GM23338 (cell line): ENCODE measurements around the gene KIAA1755.

ENCODE experiments used
- CREB1 ChIP-seq: fragments of 250-450 bp; sonication (Bioruptor Pico); IDR thresholded peaks from 2 replicates; pipeline ENCODE4 v1.5.0; 2020; ENCODE audit warnings: low read depth, mild to moderate bottlenecking, moderate library complexity
- EZH2 ChIP-seq: fragments of 200-600 bp; sonication (generic); IDR thresholded peaks from one replicate; pipeline ENCODE4 v1.8.0; 2017; ENCODE audit warnings: antibody characterized with exemption, mild to moderate bottlenecking, low read depth; ENCODE audit not compliant: unreplicated experiment
- EZH2phosphoT487 ChIP-seq: fragments of 200-600 bp; sonication (generic); IDR thresholded peaks from one replicate; pipeline ENCODE4 v1.8.1; 2018; ENCODE audit warnings: antibody characterized with exemption; ENCODE audit not compliant: unreplicated experiment
- JUNB ChIP-seq: IDR thresholded peaks from one replicate; pipeline ENCODE4 v1.6.1; 2016; ENCODE audit warnings: antibody characterized with exemption; ENCODE audit not compliant: unreplicated experiment
- NANOG ChIP-seq: IDR thresholded peaks from 2 replicates; pipeline ENCODE4 v1.6.1; 2016; ENCODE audit warnings: antibody characterized with exemption, borderline replicate concordance
- POLR2AphosphoS5 ChIP-seq: IDR thresholded peaks from 2 replicates; pipeline ENCODE4 v1.6.1; 2016; ENCODE audit warnings: antibody characterized with exemption, low read depth
- STAT1 ChIP-seq: IDR thresholded peaks from one replicate; pipeline ENCODE4 v1.6.1; 2016; ENCODE audit warnings: antibody characterized with exemption; ENCODE audit not compliant: unreplicated experiment
- ZNF114 ChIP-seq: fragments of 250-450 bp; sonication (Bioruptor Pico); IDR thresholded peaks from 2 replicates; pipeline ENCODE4 v1.5.0; 2020; ENCODE audit warnings: mild to moderate bottlenecking, moderate library complexity
- ZNF331 ChIP-seq: fragments of 250-450 bp; sonication (Bioruptor Pico); IDR thresholded peaks from 2 replicates; pipeline ENCODE4 v1.5.0; 2020; ENCODE audit warnings: low read depth, mild to moderate bottlenecking, moderate library complexity
- TF ChIP-seq, protein P1 (sequence below), 2 experiments: fragments of 200-600 bp in 1 of 2; sonication (generic) in 1 of 2; conservative IDR thresholded peaks; 2 replicates each; pipeline versions ENCODE4 v1.5.1 to v1.6.1; 2016 to 2017; ENCODE audit warnings: antibody characterized with exemption in 2 of 2, low read depth in 2 of 2, mild to moderate bottlenecking in 2 of 2, moderate library complexity in 1 of 2
- TF ChIP-seq, protein P2 (sequence below): IDR thresholded peaks from one replicate; pipeline ENCODE4 v1.6.1; 2018; ENCODE audit warnings: antibody characterized with exemption; ENCODE audit not compliant: unreplicated experiment
- TF ChIP-seq, protein P3 (sequence below): IDR thresholded peaks from 2 replicates; pipeline ENCODE4 v1.6.1; 2016; ENCODE audit warnings: antibody characterized with exemption

DNA sequence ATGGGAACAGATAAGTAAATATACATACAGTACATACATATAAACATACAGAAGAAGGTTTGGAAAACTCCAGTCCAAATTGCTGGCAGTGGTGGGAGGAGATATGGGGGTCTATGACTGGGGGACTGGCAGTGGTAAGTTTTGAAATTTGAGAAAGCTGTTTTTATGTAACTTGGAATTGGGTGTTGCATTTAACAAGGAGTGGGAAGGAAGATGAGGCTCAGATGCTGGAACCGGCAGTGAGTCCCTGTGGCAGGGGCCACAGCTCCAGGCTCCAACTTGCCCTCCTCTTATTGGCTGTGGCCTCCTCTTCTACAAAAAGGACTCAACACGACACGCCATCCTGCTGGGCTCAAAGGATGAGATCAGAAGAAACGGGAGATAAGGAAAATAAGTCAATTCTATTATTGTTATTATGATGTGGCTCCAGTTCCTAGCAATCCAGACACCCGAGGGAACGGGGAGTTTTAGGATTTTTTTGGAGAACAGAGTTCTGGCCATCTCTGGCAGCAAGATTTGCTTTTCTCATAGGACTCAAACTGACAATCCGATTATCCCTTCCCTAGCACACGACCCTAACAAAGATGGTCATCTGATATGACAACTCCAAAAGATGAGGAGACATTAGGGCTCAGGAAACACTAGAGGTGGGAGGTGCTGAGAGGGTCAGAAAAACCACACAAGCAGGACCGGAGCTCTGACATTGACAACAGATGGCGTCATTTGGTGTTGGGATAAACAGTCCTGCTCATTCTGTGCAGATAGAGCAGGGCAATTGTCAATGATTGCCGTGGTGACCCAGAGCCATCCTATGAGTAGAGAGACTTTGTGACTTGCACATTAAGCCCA, 89.5 kb downstream of the KIAA1755 start:
- TF ChIP-seq, protein P1, sequence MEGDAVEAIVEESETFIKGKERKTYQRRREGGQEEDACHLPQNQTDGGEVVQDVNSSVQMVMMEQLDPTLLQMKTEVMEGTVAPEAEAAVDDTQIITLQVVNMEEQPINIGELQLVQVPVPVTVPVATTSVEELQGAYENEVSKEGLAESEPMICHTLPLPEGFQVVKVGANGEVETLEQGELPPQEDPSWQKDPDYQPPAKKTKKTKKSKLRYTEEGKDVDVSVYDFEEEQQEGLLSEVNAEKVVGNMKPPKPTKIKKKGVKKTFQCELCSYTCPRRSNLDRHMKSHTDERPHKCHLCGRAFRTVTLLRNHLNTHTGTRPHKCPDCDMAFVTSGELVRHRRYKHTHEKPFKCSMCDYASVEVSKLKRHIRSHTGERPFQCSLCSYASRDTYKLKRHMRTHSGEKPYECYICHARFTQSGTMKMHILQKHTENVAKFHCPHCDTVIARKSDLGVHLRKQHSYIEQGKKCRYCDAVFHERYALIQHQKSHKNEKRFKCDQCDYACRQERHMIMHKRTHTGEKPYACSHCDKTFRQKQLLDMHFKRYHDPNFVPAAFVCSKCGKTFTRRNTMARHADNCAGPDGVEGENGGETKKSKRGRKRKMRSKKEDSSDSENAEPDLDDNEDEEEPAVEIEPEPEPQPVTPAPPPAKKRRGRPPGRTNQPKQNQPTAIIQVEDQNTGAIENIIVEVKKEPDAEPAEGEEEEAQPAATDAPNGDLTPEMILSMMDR (conservative IDR thresholded peaks at IDR 0.05; ENCODE audit: low read depth in 2 of 2), result no peak
- no peak for TF ChIP-seq POLR2AphosphoS5
- TF ChIP-seq, protein P2, sequence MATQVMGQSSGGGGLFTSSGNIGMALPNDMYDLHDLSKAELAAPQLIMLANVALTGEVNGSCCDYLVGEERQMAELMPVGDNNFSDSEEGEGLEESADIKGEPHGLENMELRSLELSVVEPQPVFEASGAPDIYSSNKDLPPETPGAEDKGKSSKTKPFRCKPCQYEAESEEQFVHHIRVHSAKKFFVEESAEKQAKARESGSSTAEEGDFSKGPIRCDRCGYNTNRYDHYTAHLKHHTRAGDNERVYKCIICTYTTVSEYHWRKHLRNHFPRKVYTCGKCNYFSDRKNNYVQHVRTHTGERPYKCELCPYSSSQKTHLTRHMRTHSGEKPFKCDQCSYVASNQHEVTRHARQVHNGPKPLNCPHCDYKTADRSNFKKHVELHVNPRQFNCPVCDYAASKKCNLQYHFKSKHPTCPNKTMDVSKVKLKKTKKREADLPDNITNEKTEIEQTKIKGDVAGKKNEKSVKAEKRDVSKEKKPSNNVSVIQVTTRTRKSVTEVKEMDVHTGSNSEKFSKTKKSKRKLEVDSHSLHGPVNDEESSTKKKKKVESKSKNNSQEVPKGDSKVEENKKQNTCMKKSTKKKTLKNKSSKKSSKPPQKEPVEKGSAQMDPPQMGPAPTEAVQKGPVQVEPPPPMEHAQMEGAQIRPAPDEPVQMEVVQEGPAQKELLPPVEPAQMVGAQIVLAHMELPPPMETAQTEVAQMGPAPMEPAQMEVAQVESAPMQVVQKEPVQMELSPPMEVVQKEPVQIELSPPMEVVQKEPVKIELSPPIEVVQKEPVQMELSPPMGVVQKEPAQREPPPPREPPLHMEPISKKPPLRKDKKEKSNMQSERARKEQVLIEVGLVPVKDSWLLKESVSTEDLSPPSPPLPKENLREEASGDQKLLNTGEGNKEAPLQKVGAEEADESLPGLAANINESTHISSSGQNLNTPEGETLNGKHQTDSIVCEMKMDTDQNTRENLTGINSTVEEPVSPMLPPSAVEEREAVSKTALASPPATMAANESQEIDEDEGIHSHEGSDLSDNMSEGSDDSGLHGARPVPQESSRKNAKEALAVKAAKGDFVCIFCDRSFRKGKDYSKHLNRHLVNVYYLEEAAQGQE, result no peak
- no peak for TF ChIP-seq EZH2
- no peak for TF ChIP-seq CREB1 (CRISPR knock-in tag)
- TF ChIP-seq EZH2phosphoT487, result no peak
- TF ChIP-seq, protein P3, sequence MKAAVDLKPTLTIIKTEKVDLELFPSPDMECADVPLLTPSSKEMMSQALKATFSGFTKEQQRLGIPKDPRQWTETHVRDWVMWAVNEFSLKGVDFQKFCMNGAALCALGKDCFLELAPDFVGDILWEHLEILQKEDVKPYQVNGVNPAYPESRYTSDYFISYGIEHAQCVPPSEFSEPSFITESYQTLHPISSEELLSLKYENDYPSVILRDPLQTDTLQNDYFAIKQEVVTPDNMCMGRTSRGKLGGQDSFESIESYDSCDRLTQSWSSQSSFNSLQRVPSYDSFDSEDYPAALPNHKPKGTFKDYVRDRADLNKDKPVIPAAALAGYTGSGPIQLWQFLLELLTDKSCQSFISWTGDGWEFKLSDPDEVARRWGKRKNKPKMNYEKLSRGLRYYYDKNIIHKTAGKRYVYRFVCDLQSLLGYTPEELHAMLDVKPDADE, result no peak
- TF ChIP-seq JUNB, result no peak
- no peak for TF ChIP-seq ZNF331 (CRISPR knock-in tag)
- no peak for TF ChIP-seq STAT1
- no peak for TF ChIP-seq ZNF114 (CRISPR knock-in tag)
- no peak for TF ChIP-seq NANOG
